Left lung (tissue), 10 donors: ENCODE data around the gene NAV3. TPM values are rescaled to one million over a fixed set of nuclear protein-coding genes. Genes with fewer than 3 reads are reported as not detected.
A peak's percentile ranks its signal among the peaks of the same experiment; 100 is the strongest.

ENCODE experiments used
- ATAC-seq: fragments of 200-7000 bp; cut with Tn5 transposase; one replicate; pipeline ENCODE4 v1.9.1; 2020; ENCODE audit warnings: moderate library complexity
- DNase-seq, 4 donors: peaks; one replicate each; pipeline ENCODE4 v3.0.0-alpha.2; 2013 to 2020
- H3K27ac ChIP-seq, 2 donors: fragments of 200-600 bp; sonication (generic) in 1 of 2; one replicate each; pipeline versions ENCODE4 v1.5.0 to v1.8.0; 2020 to 2021
- H3K27me3 ChIP-seq, 2 donors: fragments of 200-600 bp; sonication (generic) in 1 of 2; one replicate each; pipeline versions ENCODE4 v1.5.0 to v1.8.0; 2020 to 2021
- H3K36me3 ChIP-seq, 2 donors: fragments of 200-600 bp; sonication (generic) in 1 of 2; one replicate each; pipeline versions ENCODE4 v1.5.0 to v1.8.0; 2020 to 2021
- H3K4me1 ChIP-seq, 2 donors: fragments of 200-600 bp; one replicate each; pipeline ENCODE4 v1.8.0; 2021
- H3K4me3 ChIP-seq, 2 donors: fragments of 200-600 bp; sonication (generic) in 1 of 2; one replicate each; pipeline versions ENCODE4 v1.5.0 to v1.8.0; 2020 to 2021; ENCODE audit warnings: mild to moderate bottlenecking in 1 of 2
- H3K9me3 ChIP-seq, 2 donors: fragments of 200-600 bp; sonication (generic) in 1 of 2; one replicate each; pipeline versions ENCODE4 v1.5.0 to v1.8.0; 2020 to 2021
- CTCF ChIP-seq, 2 donors: fragments of 200-600 bp; sonication (generic) in 1 of 2; IDR thresholded peaks; one replicate each; pipeline versions ENCODE4 v1.5.0 to v1.8.0; 2021; ENCODE audit warnings: antibody characterized with exemption in 2 of 2
- intact Hi-C, 2 donors: fragments of 100-400 bp; cut with DNase I; formaldehyde crosslinking; loops; one replicate each; pipeline versions ENCODE4 v1.11.2 to v1.14.2; 2022
- polyA plus RNA-seq, 6 donors: library from polyadenylated mRNA; unstranded; fragments of 120-200 nt; gene quantifications; one replicate each; pipeline ENCODE4 v1.2.1, GENCODE V29; 2013; ENCODE audit not compliant: insufficient read length in 6 of 6
- total RNA-seq, 2 donors: library from RNA; stranded (reverse); fragmentation: NEBNext Ultra II Directional; extraction: Animal tissue kit (Norgen Biotek cat#: 25700); gene quantifications; one replicate each; pipeline ENCODE4 v1.2.1, GENCODE V29; 2021
- donor health status: DM: no; HTN: yes; CAD: no.
- donor health status: DM: no; HTN: no; CAD: no.

NAV3 gene
- total and polyA plus RNA-seq, 8 donors, result 5.2 to 10.8 (median 6.8) TPM

GRCh38 chr12:77940011-77940423, 109.3 kb downstream of the NAV3 start:
- intact Hi-C loops, result no loop called here
- no peaks in the 10 kb centered on the region for H3K36me3 ChIP-seq
- H3K4me1 ChIP-seq, result no peaks in the 10 kb centered on the region
- no peak overlapping the region for H3K4me3 ChIP-seq
- TF ChIP-seq CTCF (IDR thresholded peaks at IDR 0.05), result no peak
- H3K27ac ChIP-seq, result peak overlapping the region; percentile 42 to 47
- DNase-seq (no peak), ATAC-seq (peak; percentile 64)
- no peaks in the 10 kb centered on the region for H3K9me3 ChIP-seq
- no peaks in the 10 kb centered on the region for H3K27me3 ChIP-seq

- DNase-seq, result no peak
- intact Hi-C loops, result no loop called here
Observed at GRCh38 chr12:77940567-77940966, 109.9 kb downstream of the NAV3 start.

GRCh38 chr12:77941401-77941800, 110.7 kb downstream of the NAV3 start:
- no peaks in the 10 kb centered on the region for H3K4me1 ChIP-seq
- H3K9me3 ChIP-seq, result no peaks in the 10 kb centered on the region
- TF ChIP-seq CTCF (IDR thresholded peaks at IDR 0.05), result no peak
- no peak for DNase-seq
- H3K4me3 ChIP-seq, result no peak overlapping the region
- peak overlapping the region in 1 of 2 donors; percentile 1 for H3K27ac ChIP-seq
- H3K27me3 ChIP-seq, result no peaks in the 10 kb centered on the region
- no peaks in the 10 kb centered on the region for H3K36me3 ChIP-seq
- intact Hi-C loops, result no loop called here
- ATAC-seq, result no peak

More at GRCh38 chr12:77940567-77940966, 109.9 kb downstream of the NAV3 start:
- H3K27me3 ChIP-seq, result no peaks in the 10 kb centered on the region
- no peaks in the 10 kb centered on the region for H3K36me3 ChIP-seq
- no peak for TF ChIP-seq CTCF (IDR thresholded peaks at IDR 0.05)
- no peaks in the 10 kb centered on the region for H3K9me3 ChIP-seq
- H3K27ac ChIP-seq, result peak overlapping the region; percentile 42 to 47
- ATAC-seq, result no peak
- no peaks in the 10 kb centered on the region for H3K4me1 ChIP-seq
- no peak overlapping the region for H3K4me3 ChIP-seq

- DNase-seq (peak in 1 of 4 donors; percentile 44), ATAC-seq (peak; percentile 65)
- H3K27ac ChIP-seq, result peak overlapping the region in 1 of 2 donors; percentile 11
- H3K4me3 ChIP-seq, result no peak overlapping the region
- no peak for TF ChIP-seq CTCF (IDR thresholded peaks at IDR 0.05)
- intact Hi-C loops, result no loop called here
- H3K36me3 ChIP-seq, result no peaks in the 10 kb centered on the region
- no peaks in the 10 kb centered on the region for H3K4me1 ChIP-seq
- no peaks in the 10 kb centered on the region for H3K27me3 ChIP-seq
- H3K9me3 ChIP-seq, result no peaks in the 10 kb centered on the region
Observed at GRCh38 chr12:77943466-77943865, 112.8 kb downstream of the NAV3 start.

- no peak for TF ChIP-seq CTCF (IDR thresholded peaks at IDR 0.05)
- H3K36me3 ChIP-seq, result no peaks in the 10 kb centered on the region
Observed at GRCh38 chr12:77946541-77947061, 115.9 kb downstream of the NAV3 start.

More at GRCh38 chr12:77946541-77947061, 115.9 kb downstream of the NAV3 start:
- H3K4me3 ChIP-seq, result no peak overlapping the region
- no peaks in the 10 kb centered on the region for H3K27me3 ChIP-seq
- H3K27ac ChIP-seq, result peak overlapping the region in 1 of 2 donors; percentile 15
- no peaks in the 10 kb centered on the region for H3K4me1 ChIP-seq
- H3K9me3 ChIP-seq, result no peaks in the 10 kb centered on the region
- peak in 2 of 4 donors; percentile 29 to 52 for DNase-seq
- intact Hi-C loops, result no loop called here
- no peak for ATAC-seq
